Endothelial cell of umbilical vein (primary cell): Measurements from ENCODE around the gene DYNLRB2. TPM values are rescaled to one million over a fixed set of nuclear protein-coding genes. Genes with fewer than 3 reads are reported as not detected.

Experiments
- BruUV-seq: library from RNA; stranded (reverse); fragments of 400-500 nt; replicated peaks from 2 replicates; lab custom pipeline; 2021; lab: Mats Ljungman, UMichigan
- CTCF ChIA-PET: fragments of 300-600, 350-600 bp; sonication (Branson Sonifier 250); formaldehyde crosslinking; loops from one replicate; lab custom pipeline; 2021; ENCODE audit warnings: antibody characterized with exemption, inconsistent platforms; lab: Charles Lee
- POLR2A ChIA-PET: fragments of 300-600, 350-600 bp; sonication (Branson Sonifier 250); formaldehyde crosslinking; loops from one replicate; lab custom pipeline; 2021; ENCODE audit warnings: antibody characterized with exemption, inconsistent platforms; lab: Charles Lee
- DNase-seq: peaks from one replicate; pipeline ENCODE4 v3.0.0-alpha.2; 2011; ENCODE audit warnings: low read depth, low spot score
- FAIRE-seq: peaks from 2 replicates; lab custom pipeline; 2011; peaks lifted over from hg19 to GRCh38; lab: Jason Lieb, UNC
- H2AFZ ChIP-seq: 2 replicates; pipeline ENCODE4 v1.6.0; 2012; ENCODE audit warnings: low read depth, low read length, control low read depth, inconsistent platforms
- H3K27ac ChIP-seq: 2 replicates; pipeline ENCODE4 v1.5.1; 2011; ENCODE audit warnings: low read depth, mild to moderate bottlenecking, control low read depth, low read length, moderate library complexity; ENCODE audit not compliant: insufficient read depth
- H3K27me3 ChIP-seq, 2 experiments: 2 replicates each; pipeline versions ENCODE4 v1.6.0 to v1.6.1; 2011; ENCODE audit warnings: low read length in 2 of 2, mixed read lengths in 1 of 2; ENCODE audit not compliant: control insufficient read depth in 2 of 2, insufficient read depth in 2 of 2
- H3K36me3 ChIP-seq, 2 experiments: 2 replicates in 1 of 2; 3 replicates in 1 of 2; pipeline ENCODE4 v1.5.1; 2011; ENCODE audit warnings: low read length in 2 of 2, mild to moderate bottlenecking in 1 of 2, moderate library complexity in 1 of 2; ENCODE audit not compliant: control insufficient read depth in 2 of 2, insufficient read depth in 2 of 2; ENCODE audit errors: extremely low read depth in 1 of 2
- H3K4me1 ChIP-seq: 3 replicates; pipeline ENCODE4 v1.5.1; 2011; ENCODE audit warnings: mild to moderate bottlenecking, low read length; ENCODE audit not compliant: control insufficient read depth, insufficient read depth; ENCODE audit errors: extremely low read depth
- H3K4me2 ChIP-seq: 2 replicates; pipeline ENCODE4 v1.6.1; 2011; ENCODE audit warnings: low read length, control low read depth, mixed read lengths; ENCODE audit not compliant: insufficient read depth
- H3K4me3 ChIP-seq, 3 experiments: fragments of 200-600 bp in 1 of 3; sonication (generic), shearing (Covaris generic) in 1 of 3; replicated peaks in 1 of 3; 2 replicates each; pipeline ENCODE4 v1.5.1; 2011 to 2016; ENCODE audit warnings: control low read depth in 3 of 3, low read length in 3 of 3, mild to moderate bottlenecking in 2 of 3, inconsistent platforms in 1 of 3, low read depth in 1 of 3, moderate library complexity in 1 of 3; ENCODE audit not compliant: insufficient read depth in 1 of 3
- H3K79me2 ChIP-seq: 2 replicates; pipeline ENCODE4 v1.6.0; 2012; ENCODE audit warnings: low read length, inconsistent platforms; ENCODE audit not compliant: control insufficient read depth, insufficient read depth
- H3K9ac ChIP-seq: replicated peaks from 2 replicates; pipeline ENCODE3; 2011; ENCODE audit warnings: low read length, control low read depth; ENCODE audit not compliant: insufficient read depth; ENCODE audit errors: extremely low read depth
- H3K9me1 ChIP-seq: replicated peaks from 3 replicates; pipeline ENCODE4 v1.6.0; 2011; ENCODE audit warnings: mild to moderate bottlenecking, low read length; ENCODE audit not compliant: control insufficient read depth, insufficient read depth; ENCODE audit errors: extremely low read depth
- H3K9me3 ChIP-seq: replicated peaks from 2 replicates; pipeline ENCODE4 v1.5.1; 2012; ENCODE audit warnings: low read length, inconsistent platforms; ENCODE audit not compliant: control insufficient read depth, insufficient read depth
- H4K20me1 ChIP-seq: replicated peaks from 2 replicates; pipeline ENCODE3; 2011; ENCODE audit warnings: mild to moderate bottlenecking, low read length; ENCODE audit not compliant: control insufficient read depth, insufficient read depth; ENCODE audit errors: extremely low read depth
- EZH2 ChIP-seq: IDR thresholded peaks from 2 replicates; pipeline ENCODE4 v1.6.1; 2012; ENCODE audit warnings: borderline replicate concordance, low read depth, mild to moderate bottlenecking, moderate library complexity, low read length, inconsistent platforms; ENCODE audit not compliant: severe bottlenecking
- FOS ChIP-seq: IDR thresholded peaks from 2 replicates; pipeline ENCODE4 v1.6.1; 2011; ENCODE audit warnings: mild to moderate bottlenecking, low read length, moderate library complexity, borderline replicate concordance; ENCODE audit not compliant: insufficient read depth
- GATA2 ChIP-seq: IDR thresholded peaks from 2 replicates; pipeline ENCODE4 v1.7.0; 2011; ENCODE audit warnings: low read depth, mild to moderate bottlenecking, moderate library complexity, mixed read lengths, low read length; ENCODE audit not compliant: insufficient read length, insufficient read depth
- JUN ChIP-seq: IDR thresholded peaks from 2 replicates; pipeline ENCODE4 v1.6.1; 2011; ENCODE audit warnings: borderline replicate concordance, low read depth; ENCODE audit not compliant: insufficient read length, insufficient read depth
- MYC ChIP-seq: IDR thresholded peaks from one replicate; pipeline ENCODE4 v1.6.1; 2011; ENCODE audit warnings: mild to moderate bottlenecking, low read depth, low read length
- POLR2A ChIP-seq: IDR thresholded peaks from 2 replicates; pipeline ENCODE4 v1.6.1; 2012; ENCODE audit warnings: low read depth, mild to moderate bottlenecking, control low read depth, low read length
- POLR2AphosphoS5 ChIP-seq: IDR thresholded peaks from 2 replicates; pipeline ENCODE4 v1.6.1; 2012; ENCODE audit warnings: low read depth, mild to moderate bottlenecking, control low read depth, low read length, moderate library complexity; ENCODE audit not compliant: insufficient read depth
- dilution Hi-C: fragments of 300-500 bp; cut with MboI; formaldehyde crosslinking; loops from one replicate; pipeline ENCODE4 v1.15.0; 2019; ENCODE audit warnings: low sequenced_read_pairs; ENCODE audit not compliant: extremely low pct_ligation_motif_present
- intact Hi-C: fragments of 100-400 bp; cut with micrococcal nuclease; formaldehyde crosslinking; loops from one replicate; pipeline ENCODE4 v1.10.0; 2022
- polyA plus RNA-seq, 4 experiments: library from polyadenylated mRNA; depleted of rRNA in 3 of 4; stranded (reverse) in 3 of 4; unstranded in 1 of 4; fragments of >200 nt; gene quantifications; 2 replicates each; pipeline versions ENCODE4 v1.2.1 to v1.2.3, GENCODE V29; 2011 to 2012; ENCODE audit warnings: missing spikeins in 1 of 4
- total RNA-seq: library from RNA; stranded (reverse); gene quantifications from 2 replicates; pipeline ENCODE4 v1.2.3, GENCODE V29; 2021
- TF ChIP-seq, protein P1 (sequence below), 2 donors: IDR thresholded peaks; 1 replicate in 1 of 2; 2 replicates in 1 of 2; pipeline ENCODE4 v1.5.1; 2011; ENCODE audit warnings: low read length in 2 of 2, mild to moderate bottlenecking in 2 of 2, moderate library complexity in 2 of 2, control low read depth in 1 of 2, inconsistent platforms in 1 of 2, low read depth in 1 of 2; ENCODE audit not compliant: insufficient read depth in 1 of 2; ENCODE audit errors: extremely low read depth in 1 of 2
- TF ChIP-seq, protein P2 (sequence below): IDR thresholded peaks from 2 replicates; pipeline ENCODE4 v1.6.1; 2011; ENCODE audit not compliant: insufficient read depth, insufficient read length

Gene DYNLRB2
- total and polyA plus RNA-seq, 2 donors (not counting 3 experiments of a cell fraction or from before 2014, with no cell fraction given): not detected

DNA sequence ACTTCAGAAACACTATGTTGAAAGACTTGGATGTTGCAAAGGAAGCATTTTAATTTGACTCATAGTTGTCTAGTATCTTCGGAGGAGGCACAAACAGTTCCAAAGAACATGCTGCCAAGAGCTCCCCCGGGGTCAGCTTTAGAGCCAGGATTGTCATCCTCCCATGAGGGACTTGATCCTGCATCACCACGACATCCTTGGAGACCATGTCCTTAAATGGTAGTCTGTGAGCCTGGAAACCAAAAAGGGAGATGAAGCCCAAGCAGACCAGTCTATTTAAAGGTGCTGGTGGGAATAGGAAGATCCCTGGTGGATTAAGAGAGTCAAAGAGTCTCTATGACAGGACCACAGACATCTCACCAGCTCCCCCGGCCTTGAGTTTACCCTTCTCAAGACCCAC lies 33.3 kb upstream of the DYNLRB2 start:
- H3K4me2 ChIP-seq: no peak overlapping the region
- H4K20me1 ChIP-seq: no peaks in the 10 kb centered on the region
- ChIA-PET POLR2A (no interaction called here), CTCF (interaction anchor here (0.9 kb wide), 1 partner anchor 19 kb away, joined by 5 read pairs; no protein-coding TSS in a partner anchor)
- H3K9me1 ChIP-seq: no peaks in the 10 kb centered on the region
- TF ChIP-seq JUN (no peak), POLR2A (no peak)
- H3K4me3 ChIP-seq: no peak overlapping the region
- DNase-seq: no peak
- H3K27me3 ChIP-seq: no peaks in the 10 kb centered on the region
- FAIRE-seq: no peak
- H3K9me3 ChIP-seq: no peaks in the 10 kb centered on the region
- no peak overlapping the region for H3K27ac ChIP-seq
- dilution Hi-C loops: no loop called here
- no peak overlapping the region for H2AFZ ChIP-seq
- no peak overlapping the region for H3K9ac ChIP-seq
- BruUV-seq: no TSS peak
- no peaks in the 10 kb centered on the region for H3K4me1 ChIP-seq
- no peaks in the 10 kb centered on the region for H3K79me2 ChIP-seq
- H3K36me3 ChIP-seq: no peaks in the 10 kb centered on the region
- intact Hi-C loops: no loop called here

DNA sequence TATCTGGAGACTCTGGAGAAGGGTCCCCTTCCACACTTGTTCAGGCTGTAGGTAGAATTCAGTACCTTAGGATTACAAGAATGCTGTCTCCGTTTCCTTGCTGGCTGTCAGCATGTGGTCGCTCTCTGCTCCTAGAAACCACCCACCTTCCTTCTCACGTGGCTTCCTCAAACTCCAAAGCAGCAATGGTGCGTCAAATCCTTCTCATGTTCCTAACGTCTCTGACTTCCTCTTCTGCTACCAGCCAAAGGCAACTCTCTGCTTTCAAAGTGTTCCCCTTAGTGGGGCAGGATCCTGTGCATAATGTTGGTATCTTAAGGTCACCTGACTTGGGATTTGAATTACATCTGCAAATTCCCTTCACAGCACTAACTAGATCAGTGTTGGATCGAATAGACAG lies 30.9 kb upstream of the DYNLRB2 start:
- Histone ChIP-seq H3K79me2 (no peaks in the 10 kb centered on the region), H3K36me3 (no peaks in the 10 kb centered on the region), H3K9me3 (no peaks in the 10 kb centered on the region), H3K4me1 (no peaks in the 10 kb centered on the region), H3K4me3 (no peak overlapping the region), H3K9ac (no peak overlapping the region), H3K4me2 (no peak overlapping the region), H3K9me1 (no peaks in the 10 kb centered on the region), H4K20me1 (no peaks in the 10 kb centered on the region), H2AFZ (no peak overlapping the region), H3K27ac (no peak overlapping the region), H3K27me3 (no peaks in the 10 kb centered on the region)
- POLR2A ChIA-PET: no interaction called here
- no peak for FAIRE-seq
- no TSS peak for BruUV-seq
- dilution Hi-C loops: no loop called here
- CTCF ChIA-PET: interaction anchor here (1.0 kb wide), 1 partner anchor 17 kb away, joined by 6 read pairs; no protein-coding TSS in a partner anchor
- TF ChIP-seq POLR2AphosphoS5 (no peak), JUN (no peak), EZH2 (no peak), GATA2 (no peak), FOS (no peak), MYC (no peak)
- TF ChIP-seq, protein P1, sequence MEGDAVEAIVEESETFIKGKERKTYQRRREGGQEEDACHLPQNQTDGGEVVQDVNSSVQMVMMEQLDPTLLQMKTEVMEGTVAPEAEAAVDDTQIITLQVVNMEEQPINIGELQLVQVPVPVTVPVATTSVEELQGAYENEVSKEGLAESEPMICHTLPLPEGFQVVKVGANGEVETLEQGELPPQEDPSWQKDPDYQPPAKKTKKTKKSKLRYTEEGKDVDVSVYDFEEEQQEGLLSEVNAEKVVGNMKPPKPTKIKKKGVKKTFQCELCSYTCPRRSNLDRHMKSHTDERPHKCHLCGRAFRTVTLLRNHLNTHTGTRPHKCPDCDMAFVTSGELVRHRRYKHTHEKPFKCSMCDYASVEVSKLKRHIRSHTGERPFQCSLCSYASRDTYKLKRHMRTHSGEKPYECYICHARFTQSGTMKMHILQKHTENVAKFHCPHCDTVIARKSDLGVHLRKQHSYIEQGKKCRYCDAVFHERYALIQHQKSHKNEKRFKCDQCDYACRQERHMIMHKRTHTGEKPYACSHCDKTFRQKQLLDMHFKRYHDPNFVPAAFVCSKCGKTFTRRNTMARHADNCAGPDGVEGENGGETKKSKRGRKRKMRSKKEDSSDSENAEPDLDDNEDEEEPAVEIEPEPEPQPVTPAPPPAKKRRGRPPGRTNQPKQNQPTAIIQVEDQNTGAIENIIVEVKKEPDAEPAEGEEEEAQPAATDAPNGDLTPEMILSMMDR (IDR thresholded peaks at IDR 0.05; ENCODE audit: extremely low read depth in 1 of 2, insufficient read depth in 1 of 2, low read depth in 1 of 2, low read length in 2 of 2): no peak
- TF ChIP-seq, protein P2, sequence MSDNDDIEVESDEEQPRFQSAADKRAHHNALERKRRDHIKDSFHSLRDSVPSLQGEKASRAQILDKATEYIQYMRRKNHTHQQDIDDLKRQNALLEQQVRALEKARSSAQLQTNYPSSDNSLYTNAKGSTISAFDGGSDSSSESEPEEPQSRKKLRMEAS: no peak
- intact Hi-C loops: no loop called here
- DNase-seq: no peak
